Uterus (tissue), 2 donors: ENCODE measurements around the gene IRS2.

Experiments used
- POLR2A ChIP-seq, 2 donors: fragments of 450-650 bp; IDR thresholded peaks; one replicate each; pipeline ENCODE4 v1.6.1; 2016; ENCODE audit warnings: antibody characterized with exemption in 2 of 2, mild to moderate bottlenecking in 1 of 2, moderate library complexity in 1 of 2
- TF ChIP-seq, protein P1 (sequence below), 4 experiments: fragments of 200-600 bp in 2 of 4; fragments of 450-650 bp in 2 of 4; sonication (generic) in 2 of 4; IDR thresholded peaks; one replicate each; pipeline ENCODE4 v1.5.1; 2016 to 2019; ENCODE audit warnings: antibody characterized with exemption in 4 of 4, mild to moderate bottlenecking in 2 of 4, moderate library complexity in 1 of 4

- TF ChIP-seq, protein P1, sequence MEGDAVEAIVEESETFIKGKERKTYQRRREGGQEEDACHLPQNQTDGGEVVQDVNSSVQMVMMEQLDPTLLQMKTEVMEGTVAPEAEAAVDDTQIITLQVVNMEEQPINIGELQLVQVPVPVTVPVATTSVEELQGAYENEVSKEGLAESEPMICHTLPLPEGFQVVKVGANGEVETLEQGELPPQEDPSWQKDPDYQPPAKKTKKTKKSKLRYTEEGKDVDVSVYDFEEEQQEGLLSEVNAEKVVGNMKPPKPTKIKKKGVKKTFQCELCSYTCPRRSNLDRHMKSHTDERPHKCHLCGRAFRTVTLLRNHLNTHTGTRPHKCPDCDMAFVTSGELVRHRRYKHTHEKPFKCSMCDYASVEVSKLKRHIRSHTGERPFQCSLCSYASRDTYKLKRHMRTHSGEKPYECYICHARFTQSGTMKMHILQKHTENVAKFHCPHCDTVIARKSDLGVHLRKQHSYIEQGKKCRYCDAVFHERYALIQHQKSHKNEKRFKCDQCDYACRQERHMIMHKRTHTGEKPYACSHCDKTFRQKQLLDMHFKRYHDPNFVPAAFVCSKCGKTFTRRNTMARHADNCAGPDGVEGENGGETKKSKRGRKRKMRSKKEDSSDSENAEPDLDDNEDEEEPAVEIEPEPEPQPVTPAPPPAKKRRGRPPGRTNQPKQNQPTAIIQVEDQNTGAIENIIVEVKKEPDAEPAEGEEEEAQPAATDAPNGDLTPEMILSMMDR (IDR thresholded peaks at IDR 0.05), result no peak
- no peak for TF ChIP-seq POLR2A (IDR thresholded peaks at IDR 0.05)
These were observed 22.3 kb downstream of the IRS2 start for GRCh38 chr13:109764045-109764444.
